GM18498 (cell line): ENCODE measurements around the gene KRT4.

Experiments used
- ATAC-seq: cut with Tn5 transposase; IDR thresholded peaks from one replicate; pipeline ENCODE4 v1.9.1; 2021; ENCODE audit warnings: mild to moderate bottlenecking, moderate library complexity; ENCODE audit not compliant: unreplicated experiment

Gene KRT4

DNA sequence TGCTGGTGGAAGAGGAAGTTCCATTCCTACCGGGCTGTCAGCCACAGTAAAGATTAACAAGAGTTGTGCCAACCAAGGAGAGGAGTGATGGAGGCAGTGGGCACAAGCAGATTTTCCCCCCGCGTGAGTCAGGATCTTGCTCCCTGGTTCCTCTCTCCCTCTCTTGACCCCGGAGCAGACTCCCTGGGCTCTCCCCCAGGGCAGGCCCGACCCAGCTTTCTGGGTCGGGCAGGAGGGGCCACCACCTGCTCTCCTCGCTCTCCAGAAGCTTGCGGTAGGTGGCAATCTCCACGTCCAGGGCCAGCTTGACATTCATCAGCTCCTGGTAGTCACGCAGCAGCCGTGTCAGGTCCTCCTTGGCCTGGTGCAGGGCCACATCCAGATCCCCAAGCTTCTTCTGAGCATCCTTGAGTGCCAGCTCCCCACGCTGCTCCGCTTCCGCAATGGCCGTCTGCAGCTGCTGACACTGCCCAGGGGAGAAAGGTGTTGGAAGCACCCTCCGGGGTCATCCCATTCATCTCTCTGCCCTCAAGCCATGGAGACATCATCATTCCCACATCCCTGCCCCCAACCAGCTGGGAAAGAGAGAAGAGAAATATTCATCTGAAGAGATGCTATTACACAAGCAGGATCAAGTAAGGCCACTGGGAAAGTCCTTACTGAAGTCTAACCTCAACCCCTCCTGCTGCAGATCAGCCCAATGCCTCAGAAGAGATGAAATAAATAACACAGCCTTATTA is 9.0 kb upstream of the KRT4 start:
- ATAC-seq = no peak

GRCh38 chr12:52821826-52822660 is 8.1 kb upstream of the KRT4 start:
- ATAC-seq = no peak

DNA sequence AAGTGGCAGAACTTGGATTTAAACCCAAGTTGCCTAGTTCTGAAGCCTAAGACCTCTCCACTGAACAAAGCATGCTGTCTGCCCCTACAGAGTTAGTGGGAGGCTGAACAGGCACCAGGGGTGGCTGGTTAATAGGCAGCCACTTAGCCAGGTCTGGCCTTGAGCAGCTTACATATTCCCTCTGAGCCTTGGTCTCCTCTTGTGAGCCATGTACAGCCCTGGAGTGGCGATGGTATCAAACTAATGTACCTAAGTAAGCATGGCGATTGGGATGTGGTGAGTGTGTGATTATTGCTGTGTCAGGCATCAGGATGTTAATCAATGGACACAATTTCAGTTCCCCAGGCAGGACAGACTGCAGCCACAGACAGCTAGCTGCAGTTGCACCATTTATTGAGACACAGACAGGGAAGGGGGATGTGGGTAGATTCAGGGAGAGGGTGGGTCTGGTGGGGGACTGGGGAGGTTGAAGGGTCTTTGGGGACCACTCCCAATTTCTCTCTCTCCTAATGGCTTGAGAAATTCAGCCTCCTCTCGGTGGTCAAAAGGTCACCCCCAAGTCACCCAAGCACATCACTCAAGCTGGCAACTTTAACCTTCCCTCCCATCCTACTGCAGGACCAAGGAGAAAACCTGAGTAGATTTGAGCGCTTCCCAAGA is 7.3 kb upstream of the KRT4 start:
- no peak for ATAC-seq

DNA sequence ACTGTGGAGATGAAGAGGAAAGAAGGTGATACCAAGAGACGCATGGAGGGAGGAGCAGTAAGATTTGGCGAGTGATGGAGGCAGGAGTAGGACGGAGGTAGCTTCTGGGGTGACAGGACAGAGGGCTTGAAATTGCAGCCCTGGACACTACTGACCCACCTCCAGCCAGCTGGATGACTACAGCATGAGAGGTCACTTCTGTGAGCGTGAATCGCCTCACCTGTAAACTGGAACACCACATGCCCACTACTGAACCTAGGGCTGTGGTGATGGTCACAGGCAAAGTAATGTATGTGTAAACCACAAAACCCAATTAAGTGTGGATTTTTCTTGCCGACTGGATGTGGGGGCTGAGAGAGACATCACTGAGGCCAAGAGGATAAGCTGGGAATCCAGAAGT is 6.6 kb upstream of the KRT4 start:
- no peak for ATAC-seq

DNA sequence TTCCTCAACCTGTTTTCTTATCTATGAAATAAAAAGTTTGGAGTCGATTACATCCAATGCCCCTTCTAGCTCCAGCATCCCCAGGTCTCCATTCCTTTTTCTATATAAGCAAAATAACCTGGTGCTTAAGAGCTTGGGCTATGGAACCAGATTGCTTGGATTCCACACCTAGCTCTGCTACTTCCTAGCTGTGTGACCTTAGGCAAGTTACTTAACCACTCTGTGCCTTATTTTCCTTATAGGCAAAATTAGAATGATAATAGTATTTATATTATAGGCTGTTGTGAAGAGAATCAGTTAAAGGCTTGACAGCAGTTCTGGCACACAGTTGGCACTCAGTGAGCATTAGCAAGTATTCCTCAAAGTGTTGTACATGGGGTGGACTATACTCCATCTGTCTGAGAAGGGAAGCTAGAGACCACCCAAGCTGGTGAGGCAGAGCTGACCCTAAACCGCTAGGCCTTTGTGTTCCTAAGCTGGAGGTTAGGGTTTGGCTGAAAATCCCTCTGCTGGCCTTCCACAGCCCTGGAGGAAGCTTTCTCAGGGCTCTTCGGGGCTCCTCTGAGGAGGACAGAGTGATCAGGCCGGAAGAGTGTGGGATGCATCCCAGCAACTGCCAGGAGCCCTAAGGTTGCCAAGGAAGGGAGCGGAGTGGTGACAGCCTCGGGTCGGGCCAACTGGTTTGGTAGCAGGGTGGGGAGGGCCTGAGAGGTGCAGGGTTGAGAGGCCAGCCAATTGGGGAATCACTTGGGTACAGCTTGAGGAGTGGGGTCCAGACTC is 6.0 kb upstream of the KRT4 start:
- ATAC-seq = no peak

DNA sequence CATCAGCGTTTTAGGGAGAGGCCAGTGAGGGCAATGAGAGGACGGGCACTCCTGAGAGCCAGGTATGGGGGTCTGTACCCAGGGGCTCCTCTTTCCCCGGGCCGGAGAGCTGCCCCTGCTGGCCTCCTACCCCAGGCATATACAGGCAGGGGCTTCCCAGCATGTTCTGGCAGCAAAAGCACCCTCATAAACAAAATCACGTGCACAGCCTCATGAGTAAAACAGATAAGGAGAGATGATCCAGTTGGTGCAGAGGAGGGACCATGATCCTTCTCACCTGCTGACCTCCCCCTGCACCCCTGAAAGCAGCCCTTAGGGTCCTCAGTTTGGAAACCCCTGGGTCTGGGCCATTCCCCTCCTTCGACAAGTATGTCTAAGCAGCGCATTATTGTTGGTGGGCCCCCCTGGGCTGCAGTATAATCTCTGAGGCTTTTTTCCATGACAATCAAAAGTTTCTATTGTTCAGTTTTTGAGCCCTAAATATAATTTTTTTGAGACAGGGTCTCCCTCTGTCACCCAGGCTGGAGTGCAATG is 5.0 kb upstream of the KRT4 start:
- ATAC-seq = no peak

DNA sequence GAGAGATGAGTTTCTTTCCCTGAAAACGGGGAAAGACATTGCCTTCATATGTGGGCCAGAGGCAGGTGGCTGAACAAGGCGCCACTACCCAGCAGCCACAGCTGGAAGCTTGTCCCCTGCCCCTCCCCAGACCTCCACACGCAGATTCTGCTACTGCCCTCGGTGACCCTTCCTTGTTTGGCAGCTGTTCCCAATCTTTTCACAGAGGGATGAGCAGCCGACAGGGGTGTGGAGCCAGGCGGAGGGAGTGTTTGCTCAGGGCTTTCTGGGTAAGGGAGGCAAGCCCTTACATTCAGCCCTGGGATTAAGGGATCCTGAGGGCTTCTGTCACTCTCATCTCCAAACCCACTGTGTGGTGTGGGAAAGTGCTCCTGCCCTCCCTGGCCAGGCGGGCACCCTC is 4.5 kb upstream of the KRT4 start:
- no peak for ATAC-seq

GRCh38 chr12:52817699-52818238 is 3.9 kb upstream of the KRT4 start:
- ATAC-seq = no peak

DNA sequence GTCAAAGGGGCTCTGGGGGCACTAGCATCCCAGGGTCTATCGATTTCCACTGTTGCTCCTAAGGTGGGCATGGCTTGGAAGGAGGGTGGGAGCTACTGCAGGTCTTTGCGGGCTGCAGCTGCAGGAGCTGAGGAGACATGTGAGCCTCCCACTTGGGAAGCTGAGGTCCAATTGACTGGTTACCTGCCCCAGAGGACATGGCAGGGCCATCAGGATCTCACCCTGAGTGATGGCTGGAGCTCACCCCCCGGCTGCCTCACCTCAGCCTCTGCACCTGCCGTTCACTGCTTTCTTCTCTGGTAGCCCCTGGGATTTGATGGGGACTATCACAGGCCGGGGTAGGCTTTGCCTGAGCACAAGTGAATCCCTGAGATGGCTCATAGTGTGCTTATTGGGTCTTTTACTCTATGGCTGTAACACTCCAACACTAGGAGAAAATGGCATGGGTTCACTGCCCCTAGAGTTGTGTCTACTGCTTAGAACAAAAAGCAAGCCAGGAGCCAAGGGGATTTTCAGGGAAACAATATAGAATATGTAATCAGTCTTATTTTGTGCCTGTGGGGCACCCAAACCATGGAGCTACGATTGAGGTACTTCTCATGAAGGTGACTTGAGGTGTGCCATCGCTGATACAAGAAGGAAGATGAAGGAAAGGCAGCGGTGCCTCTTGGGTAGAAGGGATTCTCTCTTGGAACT is 3.2 kb upstream of the KRT4 start:
- ATAC-seq = no peak

- ATAC-seq = no peak
Observed at GRCh38 chr12:52815676-52816588, 2.0 kb upstream of the KRT4 start.

DNA sequence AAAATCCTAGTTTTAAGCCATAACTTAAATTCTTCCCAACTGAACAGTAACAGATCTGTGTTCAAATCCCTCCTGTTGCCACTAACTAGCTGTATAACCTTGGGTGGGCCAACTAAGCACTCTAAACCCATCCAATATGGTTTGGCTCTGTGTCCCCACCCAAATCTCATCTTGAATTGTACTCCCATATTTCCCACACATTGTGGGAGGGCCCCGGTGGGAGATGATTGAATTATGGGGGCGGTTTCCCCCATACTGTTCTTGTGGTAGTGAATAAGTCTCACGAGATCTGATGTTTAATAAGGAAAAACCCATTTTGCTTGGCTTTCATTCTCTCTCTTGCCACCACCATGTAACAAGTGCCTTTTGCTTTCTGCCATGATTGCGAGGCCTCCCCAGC is 1.2 kb upstream of the KRT4 start:
- no peak for ATAC-seq

DNA sequence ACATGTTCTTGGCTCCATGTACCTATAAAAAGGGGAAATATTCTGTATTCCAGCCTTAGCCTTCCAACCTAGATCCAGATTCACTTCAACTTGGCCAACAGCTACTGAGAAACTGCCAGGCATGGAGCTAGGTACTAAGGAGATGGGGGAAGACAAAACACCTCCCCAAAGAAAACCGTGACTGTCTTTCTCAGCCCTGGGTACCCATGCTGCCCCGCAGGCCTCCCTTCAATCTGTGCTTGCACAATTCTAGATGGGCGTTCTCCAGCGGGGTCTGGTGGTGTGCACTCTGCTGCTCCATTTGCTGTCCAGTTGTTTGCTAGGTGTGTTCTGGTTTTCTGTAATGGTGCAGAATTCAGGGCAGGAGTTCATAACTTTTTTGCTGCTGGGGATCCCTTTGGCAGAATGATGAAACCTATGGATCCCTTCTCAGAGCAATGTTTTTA is 817 bp upstream of the KRT4 start:
- ATAC-seq = no peak

DNA sequence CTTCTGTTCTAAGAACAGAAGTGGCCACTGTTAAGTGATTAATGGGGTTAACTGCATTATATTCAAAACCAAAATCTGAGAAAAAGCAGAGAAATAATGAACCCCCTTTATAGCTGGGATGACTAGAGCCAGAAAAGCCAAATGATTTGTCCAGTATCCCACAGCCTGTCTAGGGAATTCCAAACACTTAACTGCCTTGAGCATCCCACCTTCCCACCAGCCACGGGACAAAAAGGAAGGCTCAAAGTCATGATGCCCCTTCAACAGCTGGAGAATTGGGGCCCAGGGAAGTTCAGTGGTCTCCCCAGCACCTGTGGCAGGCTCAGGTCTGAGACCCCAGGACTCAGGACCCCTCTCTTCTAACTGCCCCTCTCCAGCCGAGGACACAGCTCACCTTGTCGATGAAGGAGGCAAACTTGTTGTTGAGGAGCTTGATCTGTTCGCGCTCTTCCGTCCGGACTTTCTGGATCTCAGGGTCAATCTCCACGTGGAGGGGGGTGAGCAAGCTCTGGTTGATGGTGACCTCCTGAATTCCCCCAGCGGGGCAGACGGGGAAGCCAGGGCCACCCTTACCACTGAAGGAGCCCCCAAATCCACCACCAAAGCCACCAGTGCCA is 605 bp downstream of the KRT4 start:
- ATAC-seq = no peak

- no peak for ATAC-seq
Observed at GRCh38 chr12:52812749-52813148, 1.2 kb downstream of the KRT4 start.

DNA sequence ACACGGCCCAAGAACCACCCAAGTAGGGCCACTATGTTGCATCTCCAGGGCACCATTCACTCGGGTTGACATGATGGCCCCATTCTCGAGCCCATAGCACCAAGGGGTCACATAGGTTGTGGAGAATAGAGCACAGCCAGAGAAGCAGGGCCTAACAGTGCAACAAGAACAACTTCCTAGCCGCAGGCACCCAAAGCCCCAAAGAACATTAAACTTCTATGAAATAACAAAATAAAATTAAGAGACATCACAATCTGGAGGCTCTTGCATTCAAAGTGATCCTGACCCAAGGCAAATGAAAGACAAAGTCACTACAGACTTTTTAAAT is 1.9 kb downstream of the KRT4 start:
- no peak for ATAC-seq

GRCh38 chr12:52811191-52812072 is 2.5 kb downstream of the KRT4 start:
- ATAC-seq = no peak

- no peak for ATAC-seq
Observed at GRCh38 chr12:52810554-52810953, 3.4 kb downstream of the KRT4 start.

GRCh38 chr12:52809166-52809565 is 4.8 kb downstream of the KRT4 start:
- ATAC-seq = no peak
